Right ventricle myocardium inferior (tissue), 1 donor: Measurements from ENCODE around the gene MSRB1. TPM values are rescaled to one million over a fixed set of nuclear protein-coding genes. Genes with fewer than 3 reads are reported as not detected.

Experiments used
- ATAC-seq: fragments of 200-7000 bp; cut with Tn5 transposase; one replicate; pipeline ENCODE4 v1.9.1; 2020; ENCODE audit warnings: mild to moderate bottlenecking, moderate library complexity
- DNase-seq: peaks from one replicate; pipeline ENCODE4 v3.0.0; 2021; ENCODE audit errors: missing footprints
- intact Hi-C: fragments of 100-400 bp; cut with DNase I; formaldehyde crosslinking; loops from one replicate; pipeline ENCODE4 v1.11.0; 2022
- long read RNA-seq: library from polyadenylated mRNA; unstranded; transcript quantifications from one replicate; pipeline ENCODE4 v2.0.0, GENCODE V29; 2021
- total RNA-seq: library from RNA; stranded (reverse); fragmentation: NEBNext Ultra II Directional; extraction: Animal tissue kit (Norgen Biotek cat#: 25700); gene quantifications from one replicate; pipeline ENCODE4 v1.2.1, GENCODE V29; 2021
- donor health status: DM: no; HTN: yes; CAD: no; lungs with severe emphysema.

The MSRB1 gene, protein sequence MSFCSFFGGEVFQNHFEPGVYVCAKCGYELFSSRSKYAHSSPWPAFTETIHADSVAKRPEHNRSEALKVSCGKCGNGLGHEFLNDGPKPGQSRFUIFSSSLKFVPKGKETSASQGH
- total RNA-seq = 25.3 TPM
- long read RNA-seq, transcript MSRB1-201 (4 exons, 1,423 nt) = major isoform, 28 of 28 reads
- long read RNA-seq, partial matches to known transcripts = 0 of 28 reads
- long read RNA-seq, other reads (novel, unspliced or antisense) = 0 of 28 reads

GRCh38 chr16:1942810-1943726 is at the start of gene MSRB1:
TSS of gene MSRB1 (minus strand) at chr16:1943199. CDS start at chr16:1943156, 43 bp downstream.
- ATAC-seq (peak; percentile 96), DNase-seq (peak; percentile 100)
- intact Hi-C loops = no loop called here

- intact Hi-C loops = no loop called here
- ATAC-seq (peak; percentile 92), DNase-seq (peak; percentile 98)
Measured at GRCh38 chr16:1991948-1992703, 49.1 kb upstream of the MSRB1 start.

- intact Hi-C loops = no loop called here
- DNase-seq = no peak
- ATAC-seq = no peak
Measured at GRCh38 chr16:1991588-1991947, 48.6 kb upstream of the MSRB1 start.

- intact Hi-C loops = no loop called here
- ATAC-seq = no peak
- peak; percentile 46 for DNase-seq
Measured at GRCh38 chr16:1991135-1991551, 48.1 kb upstream of the MSRB1 start.

- no peak for ATAC-seq
- intact Hi-C loops = no loop called here
- DNase-seq = peak; percentile 59
Measured at GRCh38 chr16:1990351-1991134, 47.5 kb upstream of the MSRB1 start.

DNA sequence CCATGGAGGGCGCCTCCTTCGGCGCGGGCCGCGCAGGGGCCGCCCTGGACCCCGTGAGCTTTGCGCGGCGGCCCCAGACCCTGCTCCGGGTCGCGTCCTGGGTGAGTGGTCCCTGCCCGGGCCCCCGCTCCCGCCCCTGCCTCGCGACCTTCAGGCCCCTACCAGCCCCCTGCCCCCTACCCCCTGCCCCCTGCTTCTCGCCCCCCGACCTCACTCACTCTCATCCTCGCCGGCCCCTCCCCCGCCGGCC is 47.0 kb upstream of the MSRB1 start:
- ATAC-seq (no peak), DNase-seq (no peak)
- intact Hi-C loops = no loop called here

GRCh38 chr16:1989209-1990100 is 46.5 kb upstream of the MSRB1 start, which contains the start of gene SYNGR3:
TSS of gene SYNGR3 (plus strand) at chr16:1989970. CDS start at chr16:1990103, 133 bp downstream.
- DNase-seq = peak; percentile 56
- intact Hi-C loops = no loop called here
- no peak for ATAC-seq

GRCh38 chr16:1987198-1987597 is 44.2 kb upstream of the MSRB1 start:
- DNase-seq (peak; percentile 56), ATAC-seq (no peak)
- intact Hi-C loops = no loop called here

GRCh38 chr16:1985466-1986150 is 42.6 kb upstream of the MSRB1 start:
- DNase-seq (no peak), ATAC-seq (no peak)
- intact Hi-C loops = no loop called here

GRCh38 chr16:1984347-1985225 is 41.6 kb upstream of the MSRB1 start:
- intact Hi-C loops = no loop called here
- DNase-seq (no peak), ATAC-seq (no peak)

GRCh38 chr16:1983544-1984346 is 40.7 kb upstream of the MSRB1 start, which contains the start of gene GFER:
TSS of gene GFER (plus strand) at chr16:1984193. CDS start at chr16:1984219, 26 bp downstream.
- ATAC-seq (peak; percentile 97), DNase-seq (peak; percentile 95)
- intact Hi-C loops = no loop called here

- no peak for ATAC-seq
- intact Hi-C loops = no loop called here
- DNase-seq = no peak
Measured at GRCh38 chr16:1982991-1983543, 40.1 kb upstream of the MSRB1 start.

DNA sequence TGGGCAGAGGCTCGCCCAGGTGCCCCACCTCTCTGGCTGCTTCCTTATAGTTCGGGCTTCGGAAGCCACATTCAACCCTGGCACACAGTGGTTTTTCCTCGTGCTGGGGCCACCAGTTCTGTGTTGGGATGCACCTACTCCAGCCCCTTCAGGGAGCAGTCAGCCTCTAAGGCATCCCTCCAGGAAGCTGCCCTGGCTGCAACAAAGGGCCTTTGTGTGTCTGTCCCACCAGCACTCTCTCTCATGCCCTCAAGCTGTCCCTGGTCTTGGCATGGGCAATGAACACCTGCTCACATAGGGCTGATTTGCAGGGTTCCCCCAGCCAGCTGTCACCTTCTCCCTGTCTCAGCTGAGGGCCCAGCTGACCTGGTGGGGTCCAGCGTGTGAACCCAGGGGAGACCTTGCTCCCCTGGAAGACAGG is 39.0 kb upstream of the MSRB1 start:
- DNase-seq = no peak
- ATAC-seq = no peak
- intact Hi-C loops = no loop called here

DNA sequence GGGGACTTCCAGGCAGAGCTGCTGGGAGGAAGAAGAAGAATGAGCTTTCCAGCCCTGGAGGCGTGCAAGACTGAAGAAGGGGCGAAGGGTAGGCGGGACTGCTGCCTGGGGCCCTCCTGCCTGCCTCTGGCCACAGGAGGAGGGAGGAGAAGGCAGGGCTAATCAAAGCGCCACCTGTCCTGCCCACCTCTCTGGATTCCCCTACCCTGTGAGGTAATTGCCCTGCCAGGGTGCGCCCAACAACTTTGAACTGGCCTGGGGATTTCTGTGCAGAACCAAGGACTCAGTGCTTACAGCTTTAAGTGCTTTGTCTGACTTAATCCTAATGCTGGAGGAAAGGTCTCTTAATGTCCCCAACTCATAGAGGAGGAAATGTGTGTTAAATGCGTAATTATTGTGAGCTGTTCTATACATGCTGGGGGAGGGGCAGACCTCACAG is 38.4 kb upstream of the MSRB1 start, which contains the start of gene NOXO1:
NOXO1 (minus strand) TSS at position 72 of the 439 bp plus-strand sequence. CDS start 290 bp downstream, outside the sequence.
- DNase-seq (no peak), ATAC-seq (no peak)
- intact Hi-C loops = no loop called here

DNA sequence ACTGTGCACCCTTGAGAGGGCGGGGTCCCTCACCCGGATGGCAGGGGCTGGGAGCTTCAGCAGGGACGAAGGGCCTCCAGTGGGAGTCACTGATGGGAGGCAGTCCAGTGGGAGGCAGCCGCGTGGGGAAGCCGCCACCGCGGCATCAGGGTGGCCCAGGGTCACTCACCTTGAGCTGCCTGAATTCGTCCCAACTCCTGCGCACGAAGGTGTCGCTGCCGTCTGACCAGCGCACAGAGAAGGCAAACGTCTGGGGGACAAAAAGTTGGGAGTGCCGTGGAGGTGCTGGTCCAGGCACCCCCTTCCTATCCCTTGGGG is 37.7 kb upstream of the MSRB1 start:
- intact Hi-C loops = no loop called here
- ATAC-seq (no peak), DNase-seq (no peak)
